ENCODE data around the gene ARAP1. TPM values are rescaled to one million over a fixed set of nuclear protein-coding genes. Genes with fewer than 3 reads are reported as not detected.
A peak's percentile ranks its signal among the peaks of the same experiment; 100 is the strongest.

ARAP1 gene
- total and polyA plus RNA-seq, 8 donors: 21.5 to 73.5 (median 37.9) TPM

DNA sequence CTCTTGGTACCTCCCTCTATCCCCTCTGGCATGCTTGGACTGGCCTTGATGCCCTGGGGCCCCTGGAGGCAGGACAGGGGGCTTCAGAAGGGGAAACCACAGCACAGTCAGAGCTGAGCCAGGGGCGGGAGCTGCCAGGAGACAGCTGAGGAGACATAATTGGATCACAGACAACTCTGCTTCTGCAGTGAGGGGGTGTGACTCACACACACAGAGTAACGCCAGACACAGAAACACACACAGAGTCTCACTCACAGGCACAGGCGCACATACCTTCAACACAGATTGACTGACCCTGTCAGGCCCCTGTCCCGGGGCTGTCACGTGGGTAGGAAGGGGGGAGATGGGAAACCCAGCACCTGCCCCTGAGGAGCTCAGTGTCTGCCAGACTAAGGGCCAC, 21.1 kb upstream of the ARAP1 start:
- Histone ChIP-seq H3K27ac (peak overlapping the region in 1 of 4 donors; percentile 37), H3K4me3 (no peak overlapping the region), H3K4me1 (peaks cover 42 to 52% (median 50%) of the 10 kb centered on the region in 3 donors), H3K36me3 (no peaks in the 10 kb centered on the region), H3K27me3 (no peaks in the 10 kb centered on the region), H3K9me3 (no peaks in the 10 kb centered on the region)
- peak; percentile 14 to 61 (median 34) for ATAC-seq
- WGBS, 2 donors: 17 to 18% methylated on average over 5 of the region's 5 CpGs
- intact Hi-C loops (cut with DNase I): no loop called here
- no peak for FAIRE-seq
- peak in 5 of 6 donors; percentile 63 to 77 (median 64) for DNase-seq
- no peak for TF ChIP-seq CTCF (IDR thresholded peaks at IDR 0.05)

- intact Hi-C loops (cut with DNase I): no loop called here
- Histone ChIP-seq H3K4me1 (peaks cover 33 to 41% (median 39%) of the 10 kb centered on the region in 3 donors), H3K27ac (no peak overlapping the region), H3K36me3 (no peaks in the 10 kb centered on the region), H3K9me3 (no peaks in the 10 kb centered on the region), H3K27me3 (no peaks in the 10 kb centered on the region), H3K4me3 (no peak overlapping the region)
- 86 to 89% methylated on average over 12 of the region's 12 CpGs for WGBS, 2 donors
- FAIRE-seq: no peak
- DNase-seq: no peak
- no peak for ATAC-seq
- no peak for TF ChIP-seq CTCF (IDR thresholded peaks at IDR 0.05)
Measured at GRCh38 chr11:72772059-72772458, 19.9 kb upstream of the ARAP1 start.

- H3K9me3 ChIP-seq: no peaks in the 10 kb centered on the region
- WGBS, 2 donors: 63 to 64% methylated on average over 4 of the region's 4 CpGs
- FAIRE-seq: no peak
- H3K36me3 ChIP-seq: no peaks in the 10 kb centered on the region
- ATAC-seq: peak in 1 of 4 donors; percentile 23
- DNase-seq: no peak
- TF ChIP-seq CTCF (IDR thresholded peaks at IDR 0.05): no peak
- peaks cover 27 to 35% (median 35%) of the 10 kb centered on the region in 3 donors for H3K4me1 ChIP-seq
- intact Hi-C loops (cut with DNase I): no loop called here
- no peak overlapping the region for H3K27ac ChIP-seq
- H3K4me3 ChIP-seq: no peak overlapping the region
- H3K27me3 ChIP-seq: no peaks in the 10 kb centered on the region
Measured at GRCh38 chr11:72771507-72771906, 19.3 kb upstream of the ARAP1 start.

GRCh38 chr11:72770799-72771198, 18.6 kb upstream of the ARAP1 start:
- H3K27me3 ChIP-seq: no peaks in the 10 kb centered on the region
- no peak overlapping the region for H3K27ac ChIP-seq
- H3K36me3 ChIP-seq: no peaks in the 10 kb centered on the region
- intact Hi-C loops (cut with DNase I): no loop called here
- no peaks in the 10 kb centered on the region for H3K9me3 ChIP-seq
- WGBS, 2 donors: 84 to 90% methylated on average over 3 of the region's 3 CpGs
- ATAC-seq (no peak), DNase-seq (no peak), FAIRE-seq (no peak)
- H3K4me1 ChIP-seq: peaks cover 20 to 28% (median 28%) of the 10 kb centered on the region in 3 donors
- no peak overlapping the region for H3K4me3 ChIP-seq
- no peak for TF ChIP-seq CTCF (IDR thresholded peaks at IDR 0.05)

GRCh38 chr11:72769680-72770079, 17.5 kb upstream of the ARAP1 start:
- no peak overlapping the region for H3K27ac ChIP-seq
- H3K36me3 ChIP-seq: no peaks in the 10 kb centered on the region
- no peaks in the 10 kb centered on the region for H3K27me3 ChIP-seq
- DNase-seq (no peak), ATAC-seq (no peak), FAIRE-seq (no peak)
- peaks cover 9 to 19% (median 19%) of the 10 kb centered on the region in 3 donors for H3K4me1 ChIP-seq
- H3K9me3 ChIP-seq: no peaks in the 10 kb centered on the region
- no peak overlapping the region for H3K4me3 ChIP-seq
- WGBS, 2 donors: 63 to 67% methylated on average over 4 of the region's 4 CpGs
- intact Hi-C loops (cut with DNase I): no loop called here
- TF ChIP-seq CTCF (IDR thresholded peaks at IDR 0.05): no peak

Data from pancreas (tissue), 10 donors.